Kidney (tissue), 22 donors: ENCODE data around the gene ELN. TPM values are rescaled to one million over a fixed set of nuclear protein-coding genes. Genes with fewer than 3 reads are reported as not detected.
"Not testable (repeated sequence)": the region's sequence is repeated elsewhere in the genome, so short reads cannot be mapped to it uniquely, and the experiment has no call there.

Source experiments
- DNase-seq, 5 donors: peaks; one replicate each; pipeline ENCODE4 v3.0.0-alpha.2; 2013 to 2020
- FAIRE-seq: peaks from 2 replicates; lab custom pipeline; 2012; peaks lifted over from hg19 to GRCh38; lab: Jason Lieb, UNC
- H3K27ac ChIP-seq, 2 donors: one replicate each; pipeline ENCODE4 v1.7.0; 2013; ENCODE audit warnings: low read depth in 2 of 2, low read length in 2 of 2, inconsistent platforms in 1 of 2
- H3K27me3 ChIP-seq: one replicate; pipeline ENCODE4 v1.7.1; 2013; ENCODE audit warnings: low read length, inconsistent platforms; ENCODE audit not compliant: control insufficient read depth, insufficient read depth
- H3K36me3 ChIP-seq, 3 donors: one replicate each; pipeline versions ENCODE4 v1.7.0 to v1.7.1; 2013; ENCODE audit warnings: low read length in 3 of 3, control low read depth in 1 of 3, inconsistent platforms in 1 of 3; ENCODE audit not compliant: insufficient read depth in 3 of 3, control insufficient read depth in 2 of 3
- H3K4me1 ChIP-seq, 3 donors: one replicate each; pipeline versions ENCODE4 v1.7.0 to v1.7.1; 2013; ENCODE audit warnings: low read length in 3 of 3, inconsistent platforms in 1 of 3, low read depth in 1 of 3; ENCODE audit not compliant: control insufficient read depth in 2 of 3, insufficient read depth in 2 of 3
- H3K4me3 ChIP-seq, 3 donors: one replicate each; pipeline versions ENCODE4 v1.7.0 to v1.8.1; 2013; ENCODE audit warnings: low read length in 3 of 3, control low read depth in 1 of 3, inconsistent platforms in 1 of 3
- H3K9ac ChIP-seq, 3 donors: one replicate each; pipeline versions ENCODE4 v1.7.0 to v1.7.1; 2013; ENCODE audit warnings: low read length in 3 of 3, control low read depth in 1 of 3, inconsistent platforms in 1 of 3
- H3K9me3 ChIP-seq, 3 donors: one replicate each; pipeline versions ENCODE4 v1.7.0 to v1.7.1; 2013; ENCODE audit warnings: low read length in 3 of 3, control low read depth in 1 of 3, inconsistent platforms in 1 of 3; ENCODE audit not compliant: control insufficient read depth in 2 of 3, insufficient read depth in 1 of 3
- CTCF ChIP-seq: IDR thresholded peaks from 3 replicates; pipeline ENCODE4 v1.5.1; 2012; ENCODE audit warnings: mild to moderate bottlenecking, moderate library complexity, borderline replicate concordance; ENCODE audit not compliant: insufficient read depth; ENCODE audit errors: extremely low read depth
- intact Hi-C: fragments of 100-400 bp; cut with DNase I; formaldehyde crosslinking; loops from one replicate; pipeline ENCODE4 v1.11.1; 2022
- long read RNA-seq, 10 donors: library from polyadenylated mRNA in 1 of 10; unstranded in 1 of 10; transcript quantifications; one replicate each; pipeline ENCODE4 v2.0.0 and lab custom pipeline, GENCODE V29; 2021 to 2026
- polyA plus RNA-seq: library from polyadenylated mRNA; stranded (reverse); fragments of 350-450 nt; fragmentation: Illumina TruSeq; extraction: RNeasy Lipid Tissue Mini Kit (QIAGEN cat#74804); gene quantifications from one replicate; pipeline ENCODE4 v1.2.3, GENCODE V29; 2014; ENCODE audit warnings: low read depth, low replicate concordance; ENCODE audit not compliant: insufficient read depth
- total RNA-seq: library from RNA; stranded (reverse); fragmentation: NEBNext Ultra II Directional; extraction: Animal tissue kit (Norgen Biotek cat#: 25700); gene quantifications from one replicate; pipeline ENCODE4 v1.2.1, GENCODE V29; 2021
- donor health status: control.
- donor health status: control.
- donor health status: control.
- donor health status: control.
- donor health status: control.
- donor health status: DM: yes; HTN: yes; CAD: no.
- donor health status: Normal renal cell carcinoma (clear cell type).

ELN gene
- total RNA-seq (44.8 TPM), polyA plus RNA-seq (14.9 TPM)
- long read RNA-seq, donor 1, partial matches to known transcripts: 23 of 23 reads
- long read RNA-seq, donor 1, other reads (novel, unspliced or antisense): 0 of 23 reads
- long read RNA-seq, donor 2, partial matches to known transcripts: 0 of 4 reads
- long read RNA-seq, donor 2, other reads (novel, unspliced or antisense): 0 of 4 reads
- long read RNA-seq, donor 3, partial matches to known transcripts: 0 of 5 reads
- long read RNA-seq, donor 3, other reads (novel, unspliced or antisense): 0 of 5 reads
- long read RNA-seq, donor 4, partial matches to known transcripts: 12 of 16 reads
- long read RNA-seq, donor 4, other reads (novel, unspliced or antisense): 0 of 16 reads
- long read RNA-seq, donor 5: 0 reads
- long read RNA-seq, donor 6, partial matches to known transcripts: 0 of 4 reads
- long read RNA-seq, donor 6, other reads (novel, unspliced or antisense): 0 of 4 reads
- long read RNA-seq, donor 7, transcript ELN-201 (33 exons, 3,781 nt): major isoform, 5 of 31 reads
- long read RNA-seq, donor 7, partial matches to known transcripts: 8 of 31 reads
- long read RNA-seq, donor 7, other reads (novel, unspliced or antisense): 12 of 31 reads
- long read RNA-seq, donor 8, partial matches to known transcripts: 30 of 32 reads
- long read RNA-seq, donor 8, other reads (novel, unspliced or antisense): 0 of 32 reads
- long read RNA-seq, donor 9, partial matches to known transcripts: 25 of 26 reads
- long read RNA-seq, donor 9, other reads (novel, unspliced or antisense): 0 of 26 reads
- long read RNA-seq, donor 10, partial matches to known transcripts: 34 of 37 reads
- long read RNA-seq, donor 10, other reads (novel, unspliced or antisense): 0 of 37 reads

- peak within 1 kb of the TSS; percentile 31 to 60 (median 56) for H3K4me3 ChIP-seq
- peak within 1 kb of the TSS; percentile 48 to 67 for H3K27ac ChIP-seq
- no peak for TF ChIP-seq CTCF
- peak within 1 kb of the TSS; percentile 2 to 48 (median 8) for H3K9ac ChIP-seq
- FAIRE-seq (no peak), DNase-seq (peak; percentile 67 to 93 (median 77))
- H3K4me1 ChIP-seq: peaks cover 0 to 5% (median 0%) of the 10 kb centered on the region in 3 donors
- intact Hi-C loops: no loop called here
- H3K9me3 ChIP-seq: no peaks in the 10 kb centered on the region
- no peaks in the 10 kb centered on the region for H3K27me3 ChIP-seq
- H3K36me3 ChIP-seq: no peaks in the 10 kb centered on the region
Observed at GRCh38 chr7:74027683-74028320, at the start of gene ELN. TSS of gene ELN (plus strand) at chr7:74028173. CDS start at chr7:74028188, 15 bp downstream.

DNA sequence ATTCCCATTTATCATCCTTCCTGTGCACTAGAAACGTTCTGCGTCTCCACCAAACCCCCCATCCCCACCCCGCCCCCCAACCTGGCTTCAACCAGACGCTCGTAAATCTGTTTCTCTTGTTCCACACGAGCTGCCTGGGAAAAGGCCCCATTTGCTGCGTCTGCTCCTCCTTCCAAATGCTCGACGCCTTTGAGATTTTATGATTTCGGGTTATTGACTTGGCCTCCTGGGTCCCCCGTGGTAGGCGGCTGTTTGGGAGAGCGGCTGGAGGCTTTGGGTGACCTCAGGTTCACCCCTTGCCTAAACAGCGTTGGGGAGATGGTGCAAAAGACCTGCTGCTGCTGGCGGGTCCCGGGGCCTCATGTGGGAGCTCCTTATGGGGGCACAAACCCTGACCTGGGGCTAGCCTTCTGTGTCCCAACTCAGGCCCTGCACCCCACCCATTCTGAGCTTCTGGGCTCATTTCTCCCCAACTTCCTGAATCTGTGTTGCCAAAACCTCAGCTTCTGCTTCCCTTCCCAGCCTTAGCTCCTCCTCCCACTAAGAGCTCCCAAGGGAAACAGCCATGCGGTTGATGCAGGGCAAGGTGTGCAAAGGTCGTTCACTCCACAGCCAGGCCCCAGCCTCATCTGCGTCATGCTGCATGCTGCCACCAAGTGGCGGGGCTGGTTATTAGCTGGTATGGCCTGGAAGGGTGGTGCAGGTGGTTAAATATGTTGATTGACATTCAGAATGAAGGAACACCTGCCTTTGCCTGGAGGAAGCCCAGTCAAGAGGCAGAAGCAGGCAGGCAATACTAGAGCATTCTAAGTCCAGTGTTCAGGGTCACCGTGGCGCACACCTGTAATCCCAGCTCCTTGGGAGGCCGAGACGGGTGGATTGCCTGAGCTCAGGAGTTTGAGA, 49.1 kb upstream of the ELN start:
- FAIRE-seq: no peak
- peak; percentile 54 for TF ChIP-seq CTCF

DNA sequence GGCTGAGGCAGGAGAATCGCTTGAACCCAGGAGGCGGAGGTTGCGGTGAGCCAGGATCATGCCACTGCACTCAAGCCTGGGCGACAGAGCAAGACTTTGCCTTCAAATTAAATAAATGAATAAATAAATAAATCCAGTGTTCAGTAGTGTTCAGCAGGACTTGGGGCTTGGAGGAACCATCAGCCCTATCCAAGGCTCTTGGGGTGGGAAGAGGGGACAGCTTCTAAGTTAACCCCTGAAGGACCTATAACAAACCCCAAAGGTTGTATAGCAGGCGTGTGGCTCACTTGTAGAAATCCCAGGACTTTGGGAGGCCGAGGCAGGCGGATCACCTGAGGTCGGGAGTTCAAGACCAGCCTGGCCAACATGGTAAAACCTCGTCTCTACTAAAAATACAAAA, 48.3 kb upstream of the ELN start:
- H3K4me3 ChIP-seq, H3K9me3 ChIP-seq, H3K4me1 ChIP-seq, H3K36me3 ChIP-seq, H3K27me3 ChIP-seq, H3K9ac ChIP-seq, H3K27ac ChIP-seq, intact Hi-C loops, FAIRE-seq: not testable (repeated sequence)
- DNase-seq: peak in 2 of 5 donors; percentile 21 to 29

More for the DNA sequence above, 49.1 kb upstream of the ELN start:
- Histone ChIP-seq H3K4me1 (peaks cover 0 to 10% (median 6%) of the 10 kb centered on the region in 3 donors), H3K27me3 (no peaks in the 10 kb centered on the region), H3K36me3 (no peaks in the 10 kb centered on the region), H3K9ac (no peak overlapping the region), H3K9me3 (no peaks in the 10 kb centered on the region), H3K27ac (no peak overlapping the region), H3K4me3 (no peak overlapping the region)
- intact Hi-C loops: no loop called here
- peak; percentile 62 to 82 (median 68) for DNase-seq
